Epithelial cell of esophagus (primary cell): ENCODE results near the gene KIAA0408.

ENCODE experiments used
- DNase-seq: peaks from one replicate; pipeline ENCODE4 v3.0.0; 2010; ENCODE audit warnings: low read depth
- H3K4me3 ChIP-seq: 2 replicates; pipeline ENCODE4 v1.5.1; 2011; ENCODE audit warnings: mild to moderate bottlenecking, low read length, control low read depth
- CTCF ChIP-seq: IDR thresholded peaks from 2 replicates; pipeline ENCODE4 v1.5.1; 2011; ENCODE audit warnings: low read depth, mild to moderate bottlenecking, low read length, control low read depth, inconsistent platforms; ENCODE audit not compliant: insufficient read depth; ENCODE audit errors: missing control alignments

The KIAA0408 gene

GRCh38 chr6:127475823-127476176, 16.6 kb upstream of the KIAA0408 start:
- no peak overlapping the region for H3K4me3 ChIP-seq
- TF ChIP-seq CTCF: no peak
- peak; percentile 8 for DNase-seq

GRCh38 chr6:127475135-127475822, 16.1 kb upstream of the KIAA0408 start:
- no peak overlapping the region for H3K4me3 ChIP-seq
- DNase-seq: peak; percentile 8
- TF ChIP-seq CTCF: no peak

- DNase-seq: no peak
- H3K4me3 ChIP-seq: no peak overlapping the region
- no peak for TF ChIP-seq CTCF
Measured at GRCh38 chr6:127471379-127472255, 12.4 kb upstream of the KIAA0408 start.

GRCh38 chr6:127468936-127469335, 9.7 kb upstream of the KIAA0408 start:
- no peak for DNase-seq
- H3K4me3 ChIP-seq: no peak overlapping the region
- TF ChIP-seq CTCF: no peak

- no peak for TF ChIP-seq CTCF
- DNase-seq: no peak
Measured at GRCh38 chr6:127466416-127466815, 7.2 kb upstream of the KIAA0408 start.

GRCh38 chr6:127464881-127465459, 5.8 kb upstream of the KIAA0408 start:
- no peak overlapping the region for H3K4me3 ChIP-seq
- TF ChIP-seq CTCF: peak; percentile 95
- DNase-seq: peak; percentile 71

More at GRCh38 chr6:127466416-127466815, 7.2 kb upstream of the KIAA0408 start:
- H3K4me3 ChIP-seq: no peak overlapping the region
